Breast epithelium (tissue), 3 donors: ENCODE results near the gene LAMC1.

Source experiments
- CTCF ChIP-seq, 3 donors: fragments of 450-650 bp; IDR thresholded peaks; one replicate each; pipeline ENCODE4 v1.5.1; 2016 to 2017; ENCODE audit warnings: antibody characterized with exemption in 3 of 3, mild to moderate bottlenecking in 3 of 3, moderate library complexity in 3 of 3
- POLR2A ChIP-seq: fragments of 450-650 bp; IDR thresholded peaks from one replicate; pipeline ENCODE4 v1.6.1; 2016; ENCODE audit warnings: antibody characterized with exemption, mild to moderate bottlenecking, moderate library complexity

- TF ChIP-seq CTCF (IDR thresholded peaks at IDR 0.05) (no peak), POLR2A (no peak)
Measured at GRCh38 chr1:183075861-183076260, 52.6 kb downstream of the LAMC1 start.
